Fibroblast of lung (primary cell): ENCODE results near the gene CPNE2. TPM values are rescaled to one million over a fixed set of nuclear protein-coding genes. Genes with fewer than 3 reads are reported as not detected.
"Not testable (repeated sequence)": the region's sequence is repeated elsewhere in the genome, so short reads cannot be mapped to it uniquely, and the experiment has no call there.

Experiments
- DNase-seq, 2 donors: peaks; one replicate each; pipeline versions ENCODE4 v3.0.0 to v3.0.0-alpha.2; 2010; ENCODE audit warnings: low read depth in 2 of 2
- H2AFZ ChIP-seq: 2 replicates; pipeline ENCODE4 v1.5.1; 2012; ENCODE audit warnings: low read length, control low read depth, inconsistent platforms
- H3K27ac ChIP-seq: 2 replicates; pipeline ENCODE4 v1.5.1; 2011; ENCODE audit warnings: low read length, control low read depth; ENCODE audit not compliant: insufficient read depth
- H3K27me3 ChIP-seq: 2 replicates; pipeline ENCODE4 v1.5.1; 2011; ENCODE audit warnings: mild to moderate bottlenecking, low read length; ENCODE audit not compliant: control insufficient read depth, insufficient read depth
- H3K36me3 ChIP-seq: 2 replicates; pipeline ENCODE4 v1.5.1; 2011; ENCODE audit warnings: low read length; ENCODE audit not compliant: control insufficient read depth, insufficient read depth
- H3K4me1 ChIP-seq: 2 replicates; pipeline ENCODE4 v1.5.1; 2011; ENCODE audit warnings: low read length; ENCODE audit not compliant: control insufficient read depth, insufficient read depth; ENCODE audit errors: extremely low read depth
- H3K4me2 ChIP-seq: 2 replicates; pipeline ENCODE4 v1.5.1; 2011; ENCODE audit warnings: low read length, control low read depth; ENCODE audit not compliant: insufficient read depth; ENCODE audit errors: extremely low read depth
- H3K4me3 ChIP-seq, 4 experiments: fragments of 200-600 bp in 1 of 4; sonication (generic) in 1 of 4; replicated peaks in 1 of 4; 2 replicates each; pipeline ENCODE4 v1.5.1; 2011 to 2016; ENCODE audit warnings: low read length in 4 of 4, low read depth in 3 of 4, mild to moderate bottlenecking in 3 of 4, control low read depth in 2 of 4, inconsistent platforms in 1 of 4, mixed read lengths in 1 of 4; ENCODE audit not compliant: insufficient read depth in 1 of 4; ENCODE audit errors: control extremely low read depth in 1 of 4
- H3K79me2 ChIP-seq: 2 replicates; pipeline ENCODE4 v1.5.1; 2012; ENCODE audit warnings: mild to moderate bottlenecking, low read length, inconsistent platforms; ENCODE audit not compliant: control insufficient read depth, insufficient read depth
- H3K9ac ChIP-seq: 2 replicates; pipeline ENCODE4 v1.5.1; 2011; ENCODE audit warnings: mild to moderate bottlenecking, low read length, control low read depth; ENCODE audit not compliant: insufficient read depth
- H3K9me3 ChIP-seq: 2 replicates; pipeline ENCODE4 v1.5.1; 2012; ENCODE audit warnings: low read depth, low read length; ENCODE audit not compliant: control insufficient read depth, insufficient read depth
- H4K20me1 ChIP-seq: 2 replicates; pipeline ENCODE4 v1.5.1; 2011; ENCODE audit warnings: low read length; ENCODE audit not compliant: control insufficient read depth, insufficient read depth; ENCODE audit errors: extremely low read depth
- EZH2 ChIP-seq: IDR thresholded peaks from 2 replicates; pipeline ENCODE4 v1.5.1; 2012; ENCODE audit warnings: low read length, control low read depth, mild to moderate bottlenecking; ENCODE audit errors: missing control alignments
- polyA plus RNA-seq, 2 donors: library from polyadenylated mRNA; depleted of rRNA in 1 of 2; stranded (reverse) in 1 of 2; unstranded in 1 of 2; fragments of >200 nt; gene quantifications; 2 replicates each; pipeline ENCODE4 v1.2.1, GENCODE V29; 2011 to 2012; ENCODE audit warnings: missing spikeins in 1 of 2
- total RNA-seq: library from RNA; depleted of rRNA; stranded (reverse); fragments of >200 nt; gene quantifications from 2 replicates; pipeline ENCODE4 v1.2.1, GENCODE V29; 2014
- TF ChIP-seq, protein P1 (sequence below), 2 donors: IDR thresholded peaks in 1 of 2; conservative IDR thresholded peaks in 1 of 2; 1 replicate in 1 of 2; 2 replicates in 1 of 2; pipeline ENCODE4 v1.5.1; 2011 to 2012; ENCODE audit warnings: low read length in 2 of 2, control low read depth in 1 of 2, inconsistent platforms in 1 of 2, low read depth in 1 of 2, mild to moderate bottlenecking in 1 of 2

CPNE2 gene
- total and polyA plus RNA-seq, 2 donors (not counting 1 experiment from before 2014, with no cell fraction given), result 20.5 to 39.6 TPM

DNA sequence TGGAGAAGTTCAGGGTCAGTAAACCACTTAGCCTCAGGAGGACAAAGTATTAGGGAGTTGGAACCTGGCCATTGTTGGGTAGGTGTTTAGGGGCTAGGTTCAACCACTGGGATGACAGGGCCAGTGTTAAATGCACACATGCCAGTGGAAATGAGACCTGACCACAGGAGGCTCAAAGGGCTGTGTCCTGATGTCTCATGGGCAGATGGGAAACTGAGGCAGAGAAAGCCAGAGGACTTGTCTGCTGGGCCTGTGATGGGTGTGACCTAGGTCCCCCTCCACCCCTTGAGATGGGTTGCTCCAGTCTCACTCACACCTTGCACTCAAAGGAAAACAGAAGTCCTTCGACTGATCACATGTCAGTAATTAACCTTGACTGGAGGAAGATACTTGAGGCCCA lies 16.0 kb downstream of the CPNE2 start:
- DNase-seq, result no peak

DNA sequence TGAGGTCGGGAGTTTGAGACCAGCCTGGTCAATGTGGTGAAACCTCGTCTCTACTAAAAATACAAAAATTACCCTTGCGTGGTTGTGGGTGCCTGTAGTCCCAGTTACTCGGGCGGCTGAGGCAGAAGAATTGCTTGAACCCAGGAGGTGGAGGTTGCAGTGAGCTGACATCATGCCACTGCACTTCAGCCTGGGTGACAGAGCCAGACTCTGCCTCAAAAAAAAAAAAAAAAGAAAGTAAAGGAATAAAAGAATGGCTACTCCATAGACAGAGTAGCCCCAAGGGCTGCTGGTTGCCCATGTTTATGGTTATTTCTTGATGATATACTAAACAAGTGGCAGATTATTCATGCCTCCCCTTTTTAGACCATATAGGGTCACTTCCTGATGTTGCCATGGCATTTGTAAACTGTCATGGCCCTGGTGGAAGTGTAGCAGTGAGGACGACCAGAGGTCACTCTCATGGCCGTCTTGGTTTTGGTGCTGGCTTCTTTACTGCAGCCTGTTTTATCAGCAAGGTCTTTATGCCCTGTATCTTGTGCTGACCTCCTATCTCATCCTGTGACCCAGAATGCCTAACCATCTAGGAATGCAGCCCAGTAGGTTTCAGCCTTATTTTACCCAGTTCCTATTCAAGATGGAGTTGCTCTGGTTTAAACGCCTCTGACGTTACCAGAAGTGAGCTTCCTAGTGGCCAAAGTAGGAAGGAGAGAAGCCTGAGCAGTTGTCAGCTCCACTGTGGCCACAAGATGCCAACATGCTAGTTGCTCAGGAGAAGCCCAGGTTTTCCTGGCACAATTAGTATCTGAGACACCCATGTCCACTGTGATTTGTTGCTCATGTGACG lies 17.1 kb downstream of the CPNE2 start:
- H3K4me3 ChIP-seq, DNase-seq, H3K27me3 ChIP-seq: not testable (repeated sequence)

More for the DNA sequence above, 16.0 kb downstream of the CPNE2 start:
- Histone ChIP-seq H3K27me3 (no peaks in the 10 kb centered on the region), H3K27ac (no peak overlapping the region), H3K79me2 (no peaks in the 10 kb centered on the region), H3K4me3 (no peak overlapping the region), H3K4me2 (no peak overlapping the region), H3K4me1 (peaks cover 15% of the 10 kb centered on the region), H3K9ac (no peak overlapping the region), H2AFZ (no peak overlapping the region), H3K9me3 (no peaks in the 10 kb centered on the region), H3K36me3 (no peaks in the 10 kb centered on the region), H4K20me1 (no peaks in the 10 kb centered on the region)
- TF ChIP-seq, protein P1, sequence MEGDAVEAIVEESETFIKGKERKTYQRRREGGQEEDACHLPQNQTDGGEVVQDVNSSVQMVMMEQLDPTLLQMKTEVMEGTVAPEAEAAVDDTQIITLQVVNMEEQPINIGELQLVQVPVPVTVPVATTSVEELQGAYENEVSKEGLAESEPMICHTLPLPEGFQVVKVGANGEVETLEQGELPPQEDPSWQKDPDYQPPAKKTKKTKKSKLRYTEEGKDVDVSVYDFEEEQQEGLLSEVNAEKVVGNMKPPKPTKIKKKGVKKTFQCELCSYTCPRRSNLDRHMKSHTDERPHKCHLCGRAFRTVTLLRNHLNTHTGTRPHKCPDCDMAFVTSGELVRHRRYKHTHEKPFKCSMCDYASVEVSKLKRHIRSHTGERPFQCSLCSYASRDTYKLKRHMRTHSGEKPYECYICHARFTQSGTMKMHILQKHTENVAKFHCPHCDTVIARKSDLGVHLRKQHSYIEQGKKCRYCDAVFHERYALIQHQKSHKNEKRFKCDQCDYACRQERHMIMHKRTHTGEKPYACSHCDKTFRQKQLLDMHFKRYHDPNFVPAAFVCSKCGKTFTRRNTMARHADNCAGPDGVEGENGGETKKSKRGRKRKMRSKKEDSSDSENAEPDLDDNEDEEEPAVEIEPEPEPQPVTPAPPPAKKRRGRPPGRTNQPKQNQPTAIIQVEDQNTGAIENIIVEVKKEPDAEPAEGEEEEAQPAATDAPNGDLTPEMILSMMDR (conservative IDR thresholded peaks at IDR 0.05 in 1 of 2, IDR thresholded peaks at IDR 0.05 in 1 of 2; ENCODE audit: low read depth in 1 of 2, low read length in 2 of 2), result no peak
- no peak for TF ChIP-seq EZH2

DNA sequence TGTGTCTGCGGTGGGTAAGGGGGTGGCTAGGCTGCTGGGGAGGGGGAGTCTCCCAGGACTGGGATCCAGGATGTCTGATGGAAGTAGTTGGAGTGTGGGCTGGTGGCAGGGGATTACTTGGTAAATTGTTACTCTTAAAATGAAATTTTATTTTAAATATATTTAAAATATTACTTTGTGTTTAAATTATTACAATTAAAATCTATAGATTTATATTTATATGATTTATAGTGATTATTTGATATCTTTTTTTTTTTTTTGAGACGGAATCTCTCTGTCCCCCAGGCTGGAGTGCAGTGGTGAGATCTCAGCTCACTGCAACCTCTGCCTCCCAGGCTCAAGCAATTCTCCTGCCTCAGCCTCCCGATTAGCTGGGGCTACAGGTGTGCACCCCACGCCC lies 18.6 kb downstream of the CPNE2 start:
- Histone ChIP-seq H3K27ac (no peak overlapping the region), H3K27me3 (no peaks in the 10 kb centered on the region), H3K79me2 (no peaks in the 10 kb centered on the region), H3K36me3 (no peaks in the 10 kb centered on the region), H2AFZ (no peak overlapping the region), H3K4me1 (peaks cover 18% of the 10 kb centered on the region), H3K4me3 (no peak overlapping the region), H3K4me2 (no peak overlapping the region), H3K9ac (no peak overlapping the region), H4K20me1 (no peaks in the 10 kb centered on the region), H3K9me3 (no peaks in the 10 kb centered on the region)
- no peak for DNase-seq
- TF ChIP-seq, protein P1 (conservative IDR thresholded peaks at IDR 0.05 in 1 of 2, IDR thresholded peaks at IDR 0.05 in 1 of 2; ENCODE audit: low read depth in 1 of 2, low read length in 2 of 2), result no peak
- no peak for TF ChIP-seq EZH2

More for the DNA sequence above, 17.1 kb downstream of the CPNE2 start:
- not testable (repeated sequence) for H3K79me2 ChIP-seq, H3K27ac ChIP-seq, H3K9ac ChIP-seq, H3K36me3 ChIP-seq, H4K20me1 ChIP-seq, H3K9me3 ChIP-seq, H2AFZ ChIP-seq, H3K4me2 ChIP-seq
- H3K4me1 ChIP-seq, result peaks cover 15% of the 10 kb centered on the region
